ENCODE results near the gene ADAM8.

GRCh38 chr10:133255323-133255722, 21.3 kb downstream of the ADAM8 start:
- TF ChIP-seq CTCF (IDR thresholded peaks at IDR 0.05; ENCODE audit: borderline replicate concordance, extremely low read depth, low read length, poor library complexity, severe bottlenecking) (no peak), EZH2 (IDR thresholded peaks at IDR 0.05; ENCODE audit: borderline replicate concordance, low read depth, low read length, severe bottlenecking) (no peak)

Measured in DND-41 (cell line).